ENCODE measurements around the gene INO80B.
"Not testable (repeated sequence)": the region's sequence is repeated elsewhere in the genome, so short reads cannot be mapped to it uniquely, and the experiment has no call there.

Gene INO80B

DNA sequence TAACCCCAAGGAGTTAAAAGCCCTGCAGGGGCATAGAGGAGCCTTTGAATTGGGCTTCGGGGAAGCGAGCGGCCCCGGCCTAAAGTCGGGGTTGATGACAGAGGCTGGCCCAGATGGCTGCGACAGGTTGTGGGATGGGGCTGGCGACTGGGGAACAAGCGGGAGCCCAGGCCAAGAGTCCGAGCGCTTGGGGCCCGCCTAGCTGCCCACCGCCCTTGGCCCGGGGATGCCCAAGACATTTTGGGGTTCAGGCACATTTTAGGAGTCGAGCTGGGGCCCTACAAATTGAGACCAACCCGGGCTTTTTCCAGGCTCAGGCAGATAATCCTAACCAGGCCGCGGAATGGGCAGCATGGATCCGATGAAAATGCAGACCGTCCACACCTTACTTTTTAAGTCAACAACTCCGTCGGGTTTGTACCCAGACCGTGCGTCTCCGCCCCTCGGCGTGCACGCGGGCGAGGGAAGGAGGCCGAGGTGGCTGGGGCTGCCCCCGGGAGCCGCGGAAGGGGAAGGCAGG, 13.7 kb upstream of the INO80B start:
- Histone ChIP-seq H3K4me3 (replicated peaks; ENCODE audit: insufficient read depth, low read length) (no peak overlapping the region), H3K27me3 (ENCODE audit: insufficient read depth, poor library complexity, severe bottlenecking) (peaks cover 55% of the 10 kb centered on the region), H3K27ac (replicated peaks) (no peak overlapping the region)
- no peak for TF ChIP-seq SPI1 (IDR thresholded peaks at IDR 0.05; ENCODE audit: borderline replicate concordance, low read depth)
- no peak for DNase-seq (ENCODE audit: low read depth in 1 of 2, low spot score in 1 of 2)

DNA sequence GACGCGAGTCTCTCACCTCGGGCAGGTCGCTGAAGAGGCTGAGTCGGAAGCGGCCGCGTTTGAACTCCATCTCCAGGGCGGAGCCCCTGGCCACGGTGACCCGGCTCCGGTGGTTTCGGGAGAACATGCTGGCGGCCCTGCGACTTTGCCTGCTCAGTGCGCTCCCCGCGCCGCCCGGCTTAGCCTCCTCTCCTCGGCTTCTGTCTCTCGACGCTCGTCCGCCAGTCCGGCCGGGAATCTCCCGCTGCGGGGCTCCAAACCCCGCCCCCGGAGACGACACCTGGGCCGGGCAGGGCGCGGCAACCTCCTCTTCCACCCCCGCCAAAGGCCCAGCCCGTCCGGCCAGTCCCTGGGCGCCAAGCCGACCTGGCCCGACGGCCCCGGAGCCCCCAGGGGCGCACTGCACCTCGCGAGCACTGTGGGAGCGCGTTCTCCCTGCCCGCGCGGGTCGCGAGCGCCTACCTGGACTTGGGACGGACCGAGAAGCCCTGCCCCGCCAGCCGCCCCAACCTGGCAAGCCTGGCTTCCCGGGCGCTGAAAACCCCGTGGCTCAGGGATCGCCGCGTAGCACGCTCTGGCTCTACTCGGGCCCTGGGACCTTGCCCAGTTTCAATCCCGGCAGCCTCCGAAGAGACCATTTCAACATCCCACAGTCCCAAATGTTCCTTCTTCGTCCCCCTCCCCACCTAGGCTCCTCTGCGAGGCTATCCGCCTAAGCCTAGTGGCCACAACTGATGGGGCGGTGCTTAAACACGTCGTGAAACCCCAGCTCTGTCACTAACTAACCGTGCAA, 13.0 kb upstream of the INO80B start, which contains the start of gene RTKN:
Gene RTKN, minus strand, starts transcription at position 248 of the 793 bp plus-strand sequence. Its CDS starts 121 bp downstream, at position 127.
- Histone ChIP-seq H3K4me3 (replicated peaks; ENCODE audit: insufficient read depth, low read length) (no peak within 1 kb of the TSS), H3K27me3 (ENCODE audit: insufficient read depth, poor library complexity, severe bottlenecking) (peaks cover 55% of the 10 kb centered on the region), H3K27ac (replicated peaks) (no peak within 1 kb of the TSS)
- DNase-seq (ENCODE audit: low read depth in 1 of 2, low spot score in 1 of 2), result no peak
- no peak for TF ChIP-seq GABPA (IDR thresholded peaks at IDR 0.05; ENCODE audit: low read depth)
- TF ChIP-seq, protein P1, sequence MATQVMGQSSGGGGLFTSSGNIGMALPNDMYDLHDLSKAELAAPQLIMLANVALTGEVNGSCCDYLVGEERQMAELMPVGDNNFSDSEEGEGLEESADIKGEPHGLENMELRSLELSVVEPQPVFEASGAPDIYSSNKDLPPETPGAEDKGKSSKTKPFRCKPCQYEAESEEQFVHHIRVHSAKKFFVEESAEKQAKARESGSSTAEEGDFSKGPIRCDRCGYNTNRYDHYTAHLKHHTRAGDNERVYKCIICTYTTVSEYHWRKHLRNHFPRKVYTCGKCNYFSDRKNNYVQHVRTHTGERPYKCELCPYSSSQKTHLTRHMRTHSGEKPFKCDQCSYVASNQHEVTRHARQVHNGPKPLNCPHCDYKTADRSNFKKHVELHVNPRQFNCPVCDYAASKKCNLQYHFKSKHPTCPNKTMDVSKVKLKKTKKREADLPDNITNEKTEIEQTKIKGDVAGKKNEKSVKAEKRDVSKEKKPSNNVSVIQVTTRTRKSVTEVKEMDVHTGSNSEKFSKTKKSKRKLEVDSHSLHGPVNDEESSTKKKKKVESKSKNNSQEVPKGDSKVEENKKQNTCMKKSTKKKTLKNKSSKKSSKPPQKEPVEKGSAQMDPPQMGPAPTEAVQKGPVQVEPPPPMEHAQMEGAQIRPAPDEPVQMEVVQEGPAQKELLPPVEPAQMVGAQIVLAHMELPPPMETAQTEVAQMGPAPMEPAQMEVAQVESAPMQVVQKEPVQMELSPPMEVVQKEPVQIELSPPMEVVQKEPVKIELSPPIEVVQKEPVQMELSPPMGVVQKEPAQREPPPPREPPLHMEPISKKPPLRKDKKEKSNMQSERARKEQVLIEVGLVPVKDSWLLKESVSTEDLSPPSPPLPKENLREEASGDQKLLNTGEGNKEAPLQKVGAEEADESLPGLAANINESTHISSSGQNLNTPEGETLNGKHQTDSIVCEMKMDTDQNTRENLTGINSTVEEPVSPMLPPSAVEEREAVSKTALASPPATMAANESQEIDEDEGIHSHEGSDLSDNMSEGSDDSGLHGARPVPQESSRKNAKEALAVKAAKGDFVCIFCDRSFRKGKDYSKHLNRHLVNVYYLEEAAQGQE (IDR thresholded peaks at IDR 0.05; ENCODE audit: insufficient replicate concordance, low read depth), result no peak
- no peak for TF ChIP-seq SPI1 (IDR thresholded peaks at IDR 0.05; ENCODE audit: borderline replicate concordance, low read depth)
- TF ChIP-seq, protein P2, sequence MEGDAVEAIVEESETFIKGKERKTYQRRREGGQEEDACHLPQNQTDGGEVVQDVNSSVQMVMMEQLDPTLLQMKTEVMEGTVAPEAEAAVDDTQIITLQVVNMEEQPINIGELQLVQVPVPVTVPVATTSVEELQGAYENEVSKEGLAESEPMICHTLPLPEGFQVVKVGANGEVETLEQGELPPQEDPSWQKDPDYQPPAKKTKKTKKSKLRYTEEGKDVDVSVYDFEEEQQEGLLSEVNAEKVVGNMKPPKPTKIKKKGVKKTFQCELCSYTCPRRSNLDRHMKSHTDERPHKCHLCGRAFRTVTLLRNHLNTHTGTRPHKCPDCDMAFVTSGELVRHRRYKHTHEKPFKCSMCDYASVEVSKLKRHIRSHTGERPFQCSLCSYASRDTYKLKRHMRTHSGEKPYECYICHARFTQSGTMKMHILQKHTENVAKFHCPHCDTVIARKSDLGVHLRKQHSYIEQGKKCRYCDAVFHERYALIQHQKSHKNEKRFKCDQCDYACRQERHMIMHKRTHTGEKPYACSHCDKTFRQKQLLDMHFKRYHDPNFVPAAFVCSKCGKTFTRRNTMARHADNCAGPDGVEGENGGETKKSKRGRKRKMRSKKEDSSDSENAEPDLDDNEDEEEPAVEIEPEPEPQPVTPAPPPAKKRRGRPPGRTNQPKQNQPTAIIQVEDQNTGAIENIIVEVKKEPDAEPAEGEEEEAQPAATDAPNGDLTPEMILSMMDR (IDR thresholded peaks at IDR 0.05; ENCODE audit: insufficient read depth, low read length), result no peak
- no peak for TF ChIP-seq POLR2AphosphoS5 (IDR thresholded peaks at IDR 0.05; ENCODE audit: low read depth)

DNA sequence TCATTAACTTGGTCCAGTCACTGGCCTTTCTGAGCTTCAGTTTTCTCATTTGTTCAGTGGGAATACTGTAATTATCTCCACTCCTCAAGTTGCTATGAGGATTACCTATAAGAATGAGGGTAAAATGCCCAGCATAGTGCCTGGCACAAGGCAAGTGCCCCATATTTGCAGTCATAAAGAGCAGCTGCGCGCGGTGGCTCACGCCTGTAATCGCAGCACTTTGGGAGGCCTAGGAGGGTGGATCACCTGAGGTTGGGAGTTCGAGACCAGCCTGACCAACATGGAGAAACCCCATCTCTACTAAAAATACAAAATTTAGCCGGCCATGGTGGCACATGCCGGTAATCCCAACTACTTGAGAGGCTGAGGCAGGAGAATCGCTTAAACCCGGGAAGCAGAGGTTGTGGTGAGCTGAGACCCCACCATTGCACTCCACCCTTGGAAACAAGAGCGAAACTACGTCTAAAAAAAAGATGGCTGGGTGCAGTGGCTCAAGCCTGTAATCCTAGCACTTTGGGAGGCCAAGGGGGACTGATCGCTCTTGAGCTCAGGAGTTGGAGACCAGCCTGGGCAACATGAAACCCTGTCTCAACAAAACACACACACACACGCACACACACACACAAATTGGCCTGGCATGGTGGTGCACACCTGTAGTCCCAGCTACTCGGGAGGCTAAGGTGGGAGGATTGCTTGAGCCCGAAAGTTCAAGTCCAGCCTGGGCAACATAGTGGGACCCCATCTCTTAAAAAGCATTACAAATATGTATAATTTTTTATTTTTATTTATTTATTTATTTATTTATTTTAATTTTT, 12.2 kb upstream of the INO80B start:
- DNase-seq (ENCODE audit: low read depth in 1 of 2, low spot score in 1 of 2), result not testable (repeated sequence)

DNA sequence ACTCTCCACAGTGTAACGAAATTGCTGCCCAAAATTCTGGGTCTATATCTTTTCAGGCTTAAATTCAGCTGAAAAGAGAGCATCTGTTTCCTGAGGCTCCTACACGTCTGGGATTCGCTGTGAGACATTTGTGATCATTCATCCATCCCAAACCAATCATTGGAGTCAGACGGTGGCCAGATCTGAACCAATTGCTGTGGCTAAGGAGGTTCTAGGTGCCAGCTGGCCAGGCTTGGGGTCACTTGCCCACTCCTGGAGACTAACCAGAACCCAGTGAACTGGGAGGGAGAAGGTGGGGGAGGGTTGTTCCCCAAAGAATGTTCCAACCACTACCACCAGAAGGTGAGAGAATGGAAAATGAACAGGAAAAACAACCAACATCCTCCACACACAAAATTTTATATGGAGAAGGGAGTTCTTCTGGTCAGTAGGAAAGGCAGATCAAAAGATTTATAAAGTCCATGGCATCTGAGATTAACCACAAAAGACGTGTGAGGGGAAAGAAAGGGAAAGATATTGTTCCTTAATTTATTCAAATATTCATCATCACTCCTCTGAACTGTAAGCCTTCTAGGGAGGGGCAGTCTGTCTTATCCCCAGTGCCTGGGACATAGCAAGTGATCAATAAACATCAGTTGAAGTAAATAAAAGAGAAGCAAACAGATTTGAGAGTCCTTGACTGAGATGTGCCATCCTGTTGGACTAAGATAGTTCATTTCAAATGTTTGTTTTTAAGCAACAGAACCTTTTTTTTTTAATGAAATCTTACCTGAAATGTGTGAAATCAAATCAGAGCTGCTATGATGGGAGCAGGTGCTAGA, 10.2 kb upstream of the INO80B start:
- DNase-seq (ENCODE audit: low read depth in 1 of 2, low spot score in 1 of 2), result no peak
- H3K4me3 ChIP-seq (replicated peaks; ENCODE audit: insufficient read depth, low read length), result no peak overlapping the region
- no peak overlapping the region for H3K27ac ChIP-seq (replicated peaks)
- TF ChIP-seq POLR2AphosphoS5 (IDR thresholded peaks at IDR 0.05; ENCODE audit: low read depth) (no peak), SPI1 (IDR thresholded peaks at IDR 0.05; ENCODE audit: borderline replicate concordance, low read depth) (no peak), GABPA (IDR thresholded peaks at IDR 0.05; ENCODE audit: low read depth) (no peak)
- TF ChIP-seq, protein P1 (IDR thresholded peaks at IDR 0.05; ENCODE audit: insufficient replicate concordance, low read depth), result no peak
- H3K27me3 ChIP-seq (ENCODE audit: insufficient read depth, poor library complexity, severe bottlenecking), result peaks cover 44% of the 10 kb centered on the region

More for the DNA sequence above, 12.2 kb upstream of the INO80B start:
- not testable (repeated sequence) for H3K4me3 ChIP-seq (replicated peaks; ENCODE audit: insufficient read depth, low read length); H3K27ac ChIP-seq (replicated peaks)
- peaks cover 54% of the 10 kb centered on the region for H3K27me3 ChIP-seq (ENCODE audit: insufficient read depth, poor library complexity, severe bottlenecking)

Measured in HL-60 (cell line).